Mammary epithelial cell (primary cell): Measurements from ENCODE around the gene GDAP2.

Source experiments
- EZH2 ChIP-seq: IDR thresholded peaks from 2 replicates; pipeline ENCODE4 v1.6.1; 2012; ENCODE audit warnings: low read length, inconsistent platforms, borderline replicate concordance
- TF ChIP-seq, protein P1 (sequence below), 2 donors: IDR thresholded peaks in 1 of 2; conservative IDR thresholded peaks in 1 of 2; 2 replicates each; pipeline ENCODE4 v1.5.1; 2011 to 2012; ENCODE audit warnings: inconsistent platforms in 2 of 2, low read length in 2 of 2, mild to moderate bottlenecking in 2 of 2, control low read depth in 1 of 2, low read depth in 1 of 2; ENCODE audit not compliant: insufficient read depth in 1 of 2; ENCODE audit errors: extremely low read depth in 1 of 2

DNA sequence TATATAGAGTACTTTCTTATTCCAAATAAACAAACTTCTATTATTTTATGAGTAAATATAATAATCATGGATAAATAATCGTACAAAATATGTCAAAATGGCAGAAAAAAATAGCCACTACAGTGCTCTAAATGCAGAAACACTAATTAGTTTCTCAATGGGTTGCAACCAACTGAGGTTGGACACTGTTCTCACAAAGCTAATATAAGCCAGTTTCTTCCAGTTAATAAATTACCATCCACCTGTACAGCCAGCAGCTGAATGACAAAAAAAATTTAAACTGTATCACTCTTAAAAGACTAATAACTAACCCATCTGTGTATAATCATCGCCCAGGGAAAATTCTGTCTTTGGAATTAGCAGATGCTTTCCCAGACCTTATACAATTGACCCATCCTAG is 36.9 kb downstream of the GDAP2 start:
- TF ChIP-seq, protein P1, sequence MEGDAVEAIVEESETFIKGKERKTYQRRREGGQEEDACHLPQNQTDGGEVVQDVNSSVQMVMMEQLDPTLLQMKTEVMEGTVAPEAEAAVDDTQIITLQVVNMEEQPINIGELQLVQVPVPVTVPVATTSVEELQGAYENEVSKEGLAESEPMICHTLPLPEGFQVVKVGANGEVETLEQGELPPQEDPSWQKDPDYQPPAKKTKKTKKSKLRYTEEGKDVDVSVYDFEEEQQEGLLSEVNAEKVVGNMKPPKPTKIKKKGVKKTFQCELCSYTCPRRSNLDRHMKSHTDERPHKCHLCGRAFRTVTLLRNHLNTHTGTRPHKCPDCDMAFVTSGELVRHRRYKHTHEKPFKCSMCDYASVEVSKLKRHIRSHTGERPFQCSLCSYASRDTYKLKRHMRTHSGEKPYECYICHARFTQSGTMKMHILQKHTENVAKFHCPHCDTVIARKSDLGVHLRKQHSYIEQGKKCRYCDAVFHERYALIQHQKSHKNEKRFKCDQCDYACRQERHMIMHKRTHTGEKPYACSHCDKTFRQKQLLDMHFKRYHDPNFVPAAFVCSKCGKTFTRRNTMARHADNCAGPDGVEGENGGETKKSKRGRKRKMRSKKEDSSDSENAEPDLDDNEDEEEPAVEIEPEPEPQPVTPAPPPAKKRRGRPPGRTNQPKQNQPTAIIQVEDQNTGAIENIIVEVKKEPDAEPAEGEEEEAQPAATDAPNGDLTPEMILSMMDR (conservative IDR thresholded peaks at IDR 0.05 in 1 of 2, IDR thresholded peaks at IDR 0.05 in 1 of 2; ENCODE audit: extremely low read depth in 1 of 2, insufficient read depth in 1 of 2, low read depth in 1 of 2, low read length in 2 of 2): no peak
- no peak for TF ChIP-seq EZH2
